Glutamatergic neuron (in vitro differentiated cells): ENCODE data around the gene RACK1. TPM values are rescaled to one million over a fixed set of nuclear protein-coding genes. Genes with fewer than 3 reads are reported as not detected.
"Not testable (repeated sequence)": the region's sequence is repeated elsewhere in the genome, so short reads cannot be mapped to it uniquely, and the experiment has no call there.

ENCODE experiments used
- DNase-seq: peaks from one replicate; pipeline ENCODE4 v3.0.0; 2022
- H3K27ac Mint-ChIP-seq: one replicate; pipeline ENCODE4 v1.8.0; 2020; ENCODE audit warnings: mild to moderate bottlenecking, mixed read lengths, inconsistent platforms; ENCODE audit not compliant: unreplicated experiment
- H3K27me3 Mint-ChIP-seq: one replicate; pipeline ENCODE4 v1.8.0; 2020; ENCODE audit warnings: mild to moderate bottlenecking, moderate library complexity, mixed read lengths, inconsistent platforms; ENCODE audit not compliant: unreplicated experiment
- H3K36me3 Mint-ChIP-seq: one replicate; pipeline ENCODE4 v1.8.0; 2020; ENCODE audit warnings: mild to moderate bottlenecking, mixed read lengths, inconsistent platforms; ENCODE audit not compliant: unreplicated experiment
- H3K4me1 Mint-ChIP-seq: one replicate; pipeline ENCODE4 v1.8.0; 2020; ENCODE audit warnings: mild to moderate bottlenecking, low read depth, mixed read lengths, inconsistent platforms; ENCODE audit not compliant: unreplicated experiment
- H3K4me3 Mint-ChIP-seq: one replicate; pipeline ENCODE4 v1.8.0; 2020; ENCODE audit warnings: mild to moderate bottlenecking, mixed read lengths, inconsistent platforms; ENCODE audit not compliant: unreplicated experiment
- H3K9me3 Mint-ChIP-seq: one replicate; pipeline ENCODE4 v1.8.0; 2020; ENCODE audit warnings: mild to moderate bottlenecking, moderate library complexity, mixed read lengths, inconsistent platforms; ENCODE audit not compliant: unreplicated experiment
- total RNA-seq: library from RNA; stranded (reverse); fragmentation: NEBNext Ultra II Directional; extraction: Animal tissue kit (Norgen Biotek cat#: 25700); gene quantifications from one replicate; pipeline ENCODE4 v1.2.1, GENCODE V29; 2021; ENCODE audit not compliant: unreplicated experiment
- TF ChIP-seq, protein P1 (sequence below): fragments of 200-600 bp; sonication (generic); IDR thresholded peaks from one replicate; pipeline ENCODE4 v1.5.0; 2021; ENCODE audit not compliant: partially characterized antibody, unreplicated experiment

The RACK1 gene
- total RNA-seq, 1 donor from 2014 or later = 1,397 TPM

DNA sequence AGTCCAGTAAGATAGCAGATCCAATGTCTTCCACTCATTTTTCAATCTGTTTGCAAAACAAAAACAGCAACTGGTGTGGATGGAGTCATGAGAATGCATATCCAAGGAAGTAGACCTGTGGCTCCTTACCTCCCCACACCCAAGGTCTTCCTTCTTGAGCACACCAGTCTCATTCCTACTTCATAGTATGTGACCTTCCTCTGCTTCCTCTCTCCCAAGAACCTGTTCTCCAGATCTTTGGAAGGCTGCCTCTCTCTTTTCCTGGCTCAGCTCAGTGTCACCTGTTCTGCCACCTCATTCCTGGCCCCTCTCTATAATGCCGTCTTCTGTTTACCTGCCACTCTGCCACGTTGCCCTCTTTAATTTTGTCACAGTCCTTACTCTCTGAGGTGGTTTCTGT lies 30.8 kb downstream of the RACK1 start:
- TF ChIP-seq, protein P1, sequence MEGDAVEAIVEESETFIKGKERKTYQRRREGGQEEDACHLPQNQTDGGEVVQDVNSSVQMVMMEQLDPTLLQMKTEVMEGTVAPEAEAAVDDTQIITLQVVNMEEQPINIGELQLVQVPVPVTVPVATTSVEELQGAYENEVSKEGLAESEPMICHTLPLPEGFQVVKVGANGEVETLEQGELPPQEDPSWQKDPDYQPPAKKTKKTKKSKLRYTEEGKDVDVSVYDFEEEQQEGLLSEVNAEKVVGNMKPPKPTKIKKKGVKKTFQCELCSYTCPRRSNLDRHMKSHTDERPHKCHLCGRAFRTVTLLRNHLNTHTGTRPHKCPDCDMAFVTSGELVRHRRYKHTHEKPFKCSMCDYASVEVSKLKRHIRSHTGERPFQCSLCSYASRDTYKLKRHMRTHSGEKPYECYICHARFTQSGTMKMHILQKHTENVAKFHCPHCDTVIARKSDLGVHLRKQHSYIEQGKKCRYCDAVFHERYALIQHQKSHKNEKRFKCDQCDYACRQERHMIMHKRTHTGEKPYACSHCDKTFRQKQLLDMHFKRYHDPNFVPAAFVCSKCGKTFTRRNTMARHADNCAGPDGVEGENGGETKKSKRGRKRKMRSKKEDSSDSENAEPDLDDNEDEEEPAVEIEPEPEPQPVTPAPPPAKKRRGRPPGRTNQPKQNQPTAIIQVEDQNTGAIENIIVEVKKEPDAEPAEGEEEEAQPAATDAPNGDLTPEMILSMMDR = no peak
- Mint-ChIP-seq H3K4me3 (no peak overlapping the region), H3K9me3 (peaks cover 12% of the 10 kb centered on the region), H3K4me1 (peaks cover 6% of the 10 kb centered on the region), H3K27me3 (peaks cover 12% of the 10 kb centered on the region), H3K27ac (no peak overlapping the region), H3K36me3 (no peaks in the 10 kb centered on the region)
- DNase-seq = no peak

DNA sequence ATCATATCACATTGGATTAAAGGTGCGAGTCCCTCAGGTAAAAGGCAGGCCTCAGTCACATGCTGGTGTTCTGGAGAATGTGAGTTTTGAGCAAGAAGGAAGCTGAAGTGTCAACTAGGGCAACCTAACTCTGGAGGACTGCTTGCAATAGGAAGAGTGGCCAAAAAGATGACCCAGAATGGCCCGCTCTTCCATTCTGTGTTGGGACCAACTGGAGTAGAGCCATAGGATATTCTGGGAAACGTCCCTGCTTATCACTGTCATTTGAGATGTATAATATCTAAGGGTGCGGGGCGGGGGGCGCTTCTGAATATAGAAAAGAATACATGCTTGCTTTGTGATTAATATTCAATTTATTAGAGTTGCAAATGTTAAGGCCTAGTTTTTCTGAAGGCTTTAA lies 31.6 kb downstream of the RACK1 start:
- H3K36me3 Mint-ChIP-seq = no peaks in the 10 kb centered on the region
- TF ChIP-seq, protein P1 = no peak
- no peak for DNase-seq
- peaks cover 3% of the 10 kb centered on the region for H3K4me1 Mint-ChIP-seq
- H3K27me3 Mint-ChIP-seq = peaks cover 19% of the 10 kb centered on the region
- no peak overlapping the region for H3K27ac Mint-ChIP-seq
- no peak overlapping the region for H3K4me3 Mint-ChIP-seq
- H3K9me3 Mint-ChIP-seq = peaks cover 15% of the 10 kb centered on the region

DNA sequence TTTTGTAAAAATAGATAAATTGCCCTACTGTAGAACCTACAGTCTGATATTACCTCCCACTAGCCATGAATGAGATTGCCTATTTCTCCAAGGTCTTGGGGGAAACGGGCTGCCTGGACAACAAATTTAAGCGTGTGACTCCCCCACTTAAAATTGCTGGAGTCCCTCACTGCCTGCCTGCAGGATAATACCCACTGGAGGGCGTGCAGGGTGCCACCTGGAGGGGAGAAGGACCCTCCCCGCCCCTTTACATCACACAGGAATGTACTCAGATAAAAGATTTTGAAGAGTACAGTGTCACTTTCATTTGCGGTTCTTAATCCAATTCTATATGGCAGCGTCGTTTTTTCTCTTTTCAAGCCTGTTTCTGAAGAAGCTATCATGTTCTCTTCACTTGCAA lies 32.5 kb downstream of the RACK1 start:
- H3K27ac Mint-ChIP-seq = no peak overlapping the region
- TF ChIP-seq, protein P1 = no peak
- H3K36me3 Mint-ChIP-seq = peaks cover 7% of the 10 kb centered on the region
- H3K9me3 Mint-ChIP-seq = peaks cover 22% of the 10 kb centered on the region
- no peak for DNase-seq
- peaks cover 25% of the 10 kb centered on the region for H3K27me3 Mint-ChIP-seq
- no peak overlapping the region for H3K4me3 Mint-ChIP-seq
- peaks cover 9% of the 10 kb centered on the region for H3K4me1 Mint-ChIP-seq

DNA sequence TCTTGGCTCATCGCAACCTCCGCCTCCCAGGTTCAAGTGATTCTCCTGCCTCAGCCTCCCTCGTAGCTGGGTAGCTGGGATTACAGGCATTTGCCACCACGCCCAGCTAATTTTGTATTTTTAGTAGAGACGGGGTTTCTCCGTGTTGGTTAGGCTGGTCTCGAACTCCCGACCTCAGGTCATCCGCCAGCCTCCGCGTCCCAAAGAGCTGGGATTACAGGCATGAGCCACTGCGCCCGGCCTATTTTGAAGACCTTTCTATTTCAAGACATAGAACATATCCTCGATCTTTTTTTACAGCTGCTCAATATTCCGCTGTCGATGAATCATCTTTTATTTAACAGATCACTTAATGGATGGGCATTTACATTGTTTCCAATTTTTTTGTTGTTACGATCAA lies 33.0 kb downstream of the RACK1 start:
- H3K4me3 Mint-ChIP-seq = not testable (repeated sequence)
- H3K36me3 Mint-ChIP-seq = peaks cover 13% of the 10 kb centered on the region

DNA sequence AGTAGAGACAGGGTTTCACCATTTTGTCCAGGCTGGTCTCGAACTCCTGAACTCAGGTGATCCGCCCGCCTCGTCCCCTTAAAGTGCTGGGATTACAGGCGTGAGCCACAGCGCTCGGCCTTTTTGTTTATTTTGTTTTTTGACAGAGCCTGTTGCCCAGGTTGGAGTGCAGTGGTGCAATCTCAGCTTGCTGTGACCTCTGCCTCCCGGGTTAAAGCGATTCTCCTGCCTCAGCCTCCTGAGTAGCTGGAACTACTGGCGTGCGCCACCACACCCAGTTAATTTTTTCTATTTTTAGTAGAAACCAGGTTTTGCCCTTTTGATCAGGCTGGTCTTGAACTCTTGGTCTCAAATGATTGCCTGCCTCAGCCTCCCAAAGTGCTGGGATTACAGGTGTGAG lies 33.6 kb downstream of the RACK1 start:
- DNase-seq, H3K27ac Mint-ChIP-seq, H3K4me3 Mint-ChIP-seq: not testable (repeated sequence)
- Mint-ChIP-seq H3K27me3 (peaks cover 32% of the 10 kb centered on the region), H3K4me1 (peaks cover 13% of the 10 kb centered on the region), H3K9me3 (peaks cover 29% of the 10 kb centered on the region), H3K36me3 (peaks cover 15% of the 10 kb centered on the region)

More for the DNA sequence above, 33.0 kb downstream of the RACK1 start:
- Mint-ChIP-seq H3K9me3 (peaks cover 26% of the 10 kb centered on the region), H3K4me1 (peaks cover 13% of the 10 kb centered on the region), H3K27me3 (peaks cover 29% of the 10 kb centered on the region)
- not testable (repeated sequence) for H3K27ac Mint-ChIP-seq, DNase-seq

DNA sequence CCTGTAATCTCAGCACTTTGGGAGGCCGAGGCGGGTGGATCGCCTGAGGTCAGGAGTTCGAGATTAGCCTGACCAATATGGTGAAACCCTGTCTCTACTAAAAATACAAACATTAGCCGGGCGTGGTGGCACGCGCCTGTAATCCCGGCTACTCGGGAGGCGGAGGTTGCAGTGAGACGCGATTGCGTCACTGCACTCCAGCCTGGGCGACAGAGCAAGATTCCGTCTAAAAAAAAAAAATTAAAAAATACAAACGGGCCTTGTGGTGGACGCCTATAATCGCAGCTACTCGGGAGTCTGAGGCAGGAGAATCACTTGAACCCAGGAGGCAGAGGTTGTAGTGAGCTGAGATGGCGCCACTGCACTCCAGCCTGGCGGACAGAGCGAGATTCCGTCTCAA lies 34.7 kb downstream of the RACK1 start:
- H3K4me3 Mint-ChIP-seq, H3K27ac Mint-ChIP-seq, DNase-seq: not testable (repeated sequence)
- H3K36me3 Mint-ChIP-seq = peaks cover 15% of the 10 kb centered on the region
- H3K4me1 Mint-ChIP-seq = peaks cover 13% of the 10 kb centered on the region
- peaks cover 30% of the 10 kb centered on the region for H3K27me3 Mint-ChIP-seq
- peaks cover 29% of the 10 kb centered on the region for H3K9me3 Mint-ChIP-seq

DNA sequence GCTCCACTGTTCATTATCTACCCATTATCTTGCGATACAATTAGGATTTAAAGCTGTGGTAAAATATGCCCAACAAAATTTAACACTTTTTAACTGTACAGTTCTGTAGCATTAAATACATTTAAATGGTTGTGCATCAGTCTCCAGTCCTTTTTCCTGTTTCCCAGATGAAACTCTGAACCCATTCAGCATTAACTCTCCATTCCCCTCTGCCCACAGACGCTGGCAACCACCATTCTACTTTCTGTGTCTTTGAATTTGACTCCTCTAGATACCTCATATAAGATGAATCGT lies 35.8 kb downstream of the RACK1 start:
- DNase-seq = no peak
- Mint-ChIP-seq H3K36me3 (peaks cover 15% of the 10 kb centered on the region), H3K4me1 (peaks cover 11% of the 10 kb centered on the region), H3K27me3 (peaks cover 32% of the 10 kb centered on the region), H3K9me3 (peaks cover 29% of the 10 kb centered on the region), H3K4me3 (peak overlapping the region; percentile 96), H3K27ac (peak overlapping the region; percentile 36)
- TF ChIP-seq, protein P1 = no peak
